SK-N-SH treated with all-trans-retinoic acid at 6 μM for 48 hours (cell line): ENCODE data around the gene TMEM163.

Source experiments
- ATAC-seq: fragments of 200-7000 bp; cut with Tn5 transposase; 3 replicates; pipeline ENCODE4 v1.9.1; 2020; ENCODE audit warnings: mild to moderate bottlenecking, moderate library complexity
- ARNTL ChIP-seq: fragments of 450-650 bp; formaldehyde crosslinking; IDR thresholded peaks from 2 replicates; pipeline ENCODE4 v1.5.0; 2020; ENCODE audit warnings: low read depth, mild to moderate bottlenecking, moderate library complexity, borderline replicate concordance
- BACH2 ChIP-seq: fragments of 250-450 bp; sonication (Bioruptor Pico); IDR thresholded peaks from 2 replicates; pipeline ENCODE4 v1.9.0; 2021; ENCODE audit warnings: mild to moderate bottlenecking, borderline replicate concordance
- CREB5 ChIP-seq: fragments of 250-450 bp; sonication (Bioruptor Pico); IDR thresholded peaks from 2 replicates; pipeline ENCODE4 v1.5.1; 2020; ENCODE audit warnings: low read depth, mild to moderate bottlenecking, moderate library complexity
- CSRNP3 ChIP-seq: fragments of 250-450 bp; sonication (Bioruptor Pico); IDR thresholded peaks from 2 replicates; pipeline ENCODE4 v1.5.1; 2021; ENCODE audit warnings: mild to moderate bottlenecking, moderate library complexity
- ESRRG ChIP-seq: fragments of 250-450 bp; sonication (Bioruptor Pico); IDR thresholded peaks from 2 replicates; pipeline ENCODE4 v1.6.1; 2021; ENCODE audit warnings: mild to moderate bottlenecking
- GLIS3 ChIP-seq: fragments of 250-450 bp; sonication (Bioruptor Pico); IDR thresholded peaks from 2 replicates; pipeline ENCODE4 v1.5.0; 2020; ENCODE audit warnings: mild to moderate bottlenecking, moderate library complexity
- OSR1 ChIP-seq: fragments of 250-450 bp; sonication (Bioruptor Pico); IDR thresholded peaks from 2 replicates; pipeline ENCODE4 v1.8.0; 2022; ENCODE audit warnings: moderate library complexity, mild to moderate bottlenecking, inconsistent platforms
- PATZ1 ChIP-seq: fragments of 250-450 bp; sonication (Bioruptor Pico); IDR thresholded peaks from 2 replicates; pipeline ENCODE4 v1.8.0; 2020; ENCODE audit warnings: mild to moderate bottlenecking, moderate library complexity, borderline replicate concordance
- POU6F1 ChIP-seq: fragments of 250-450 bp; sonication (Bioruptor Pico); IDR thresholded peaks from 2 replicates; pipeline ENCODE4 v1.8.0; 2021; ENCODE audit warnings: low read depth, mild to moderate bottlenecking, moderate library complexity, borderline replicate concordance
- PPARA ChIP-seq: fragments of 250-450 bp; sonication (Bioruptor Pico); IDR thresholded peaks from 2 replicates; pipeline ENCODE4 v1.5.0; 2020; ENCODE audit warnings: mild to moderate bottlenecking, borderline replicate concordance
- RARB ChIP-seq: fragments of 250-450 bp; sonication (Bioruptor Pico); IDR thresholded peaks from 2 replicates; pipeline ENCODE4 v1.8.0; 2021; ENCODE audit warnings: mild to moderate bottlenecking, moderate library complexity
- SNAI2 ChIP-seq: fragments of 250-450 bp; sonication (Bioruptor Pico); IDR thresholded peaks from 2 replicates; pipeline ENCODE4 v1.5.0; 2020; ENCODE audit warnings: mild to moderate bottlenecking, moderate library complexity
- TCF4 ChIP-seq: fragments of 250-450 bp; sonication (Bioruptor Pico); IDR thresholded peaks from 2 replicates; pipeline ENCODE4 v1.8.0; 2021; ENCODE audit warnings: mild to moderate bottlenecking, moderate library complexity, borderline replicate concordance
- TOX ChIP-seq: fragments of 250-450 bp; sonication (Bioruptor Pico); IDR thresholded peaks from 2 replicates; pipeline ENCODE4 v1.8.0; 2021; ENCODE audit warnings: mild to moderate bottlenecking, moderate library complexity, borderline replicate concordance
- ZC3H10 ChIP-seq: fragments of 250-450 bp; sonication (Bioruptor Pico); IDR thresholded peaks from 2 replicates; pipeline ENCODE4 v1.5.1; 2021; ENCODE audit warnings: mild to moderate bottlenecking, moderate library complexity
- ZFP3 ChIP-seq: fragments of 250-450 bp; sonication (Bioruptor Pico); IDR thresholded peaks from 2 replicates; pipeline ENCODE4 v1.5.0; 2020; ENCODE audit warnings: mild to moderate bottlenecking, moderate library complexity
- ZFP30 ChIP-seq: fragments of 450-650 bp; formaldehyde crosslinking; IDR thresholded peaks from 2 replicates; pipeline ENCODE4 v1.5.0; 2022; ENCODE audit warnings: mild to moderate bottlenecking, moderate library complexity
- ZNF70 ChIP-seq: fragments of 450-650 bp; formaldehyde crosslinking; IDR thresholded peaks from 2 replicates; pipeline ENCODE4 v1.5.0; 2020; ENCODE audit warnings: mild to moderate bottlenecking, moderate library complexity

The TMEM163 gene

GRCh38 chr2:134692499-134692898 lies 26.3 kb downstream of the TMEM163 start:
- ATAC-seq: no peak
- TF ChIP-seq RARB (no peak), GLIS3 (CRISPR knock-in tag) (no peak), TCF4 (CRISPR knock-in tag) (no peak), ESRRG (no peak), CREB5 (no peak), ZNF70 (CRISPR knock-in tag) (no peak), ZFP30 (no peak), PPARA (CRISPR knock-in tag) (no peak), POU6F1 (CRISPR knock-in tag) (no peak), BACH2 (CRISPR knock-in tag) (no peak), PATZ1 (CRISPR knock-in tag) (no peak), ARNTL (CRISPR knock-in tag) (no peak), OSR1 (CRISPR knock-in tag) (no peak)
- TF ChIP-seq, all 23 proteins: peak for 0

- no peak for ATAC-seq
- TF ChIP-seq CSRNP3 (CRISPR knock-in tag) (no peak), SNAI2 (no peak), PATZ1 (CRISPR knock-in tag) (no peak), ZC3H10 (no peak), ZNF70 (CRISPR knock-in tag) (no peak), POU6F1 (CRISPR knock-in tag) (no peak), CREB5 (no peak), ZFP3 (CRISPR knock-in tag) (no peak), ESRRG (no peak), OSR1 (CRISPR knock-in tag) (no peak), GLIS3 (CRISPR knock-in tag) (no peak), ARNTL (CRISPR knock-in tag) (no peak), TCF4 (CRISPR knock-in tag) (no peak), TOX (CRISPR knock-in tag) (no peak)
These were observed 28.1 kb downstream of the TMEM163 start for GRCh38 chr2:134690629-134691215.
